ENCODE results near the gene ELF5. TPM values are rescaled to one million over a fixed set of nuclear protein-coding genes. Genes with fewer than 3 reads are reported as not detected.

The ELF5 gene
- total and polyA plus RNA-seq, 2 of the 8 experiments (the other 6 are each of a cell fraction or from before 2014, with no cell fraction given), result not detected

GRCh38 chr11:34473603-34474169 lies 39.9 kb downstream of the ELF5 start:
- no peak overlapping the region for H2BK120ac ChIP-seq (replicated peaks; ENCODE audit: low read depth, low read length)
- DNase-seq (ENCODE audit: low read depth in 1 of 2, low spot score in 2 of 2) (no peak), FAIRE-seq (no peak)
- no peak overlapping the region for H3K4me3 ChIP-seq (ENCODE audit: extremely low read depth in 1 of 4, insufficient read depth in 2 of 4, low read depth in 3 of 4, low read length in 4 of 4)
- no peak overlapping the region for H3K4me2 ChIP-seq (ENCODE audit: insufficient read depth in 1 of 2, low read depth in 2 of 2, low read length in 2 of 2)
- H3K4ac ChIP-seq (replicated peaks; ENCODE audit: insufficient read length, low read depth, low read length), result no peak overlapping the region
- H4K20me1 ChIP-seq (replicated peaks in 1 of 2; ENCODE audit: control insufficient read depth in 1 of 2, insufficient read depth in 2 of 2, low read length in 2 of 2), result no peaks in the 10 kb centered on the region
- H2BK5ac ChIP-seq (ENCODE audit: low read depth, low read length), result no peak overlapping the region
- H2AK5ac ChIP-seq (ENCODE audit: low read depth, low read length), result no peak overlapping the region
- H3K27ac ChIP-seq (ENCODE audit: low read depth, low read length), result no peak overlapping the region
- H4K8ac ChIP-seq (ENCODE audit: extremely low read depth, insufficient read depth, low read length), result no peak overlapping the region
- H3K27me3 ChIP-seq (replicated peaks in 1 of 4; ENCODE audit: control insufficient read depth in 3 of 4, extremely low read depth in 1 of 4, insufficient read depth in 3 of 4, low read length in 3 of 4), result no peaks in the 10 kb centered on the region
- no peaks in the 10 kb centered on the region for H3K79me1 ChIP-seq (ENCODE audit: low read depth, low read length)
- H2BK15ac ChIP-seq (ENCODE audit: low read length), result no peak overlapping the region
- no peaks in the 10 kb centered on the region for H3K4me1 ChIP-seq (replicated peaks in 1 of 4; ENCODE audit: control insufficient read depth in 3 of 4, insufficient read depth in 4 of 4, low read length in 3 of 4)
- peak; percentile 95 for TF ChIP-seq CEBPB (IDR thresholded peaks at IDR 0.05; ENCODE audit: low read depth, low read length)
- TF ChIP-seq EP300 (IDR thresholded peaks at IDR 0.05; ENCODE audit: borderline replicate concordance in 1 of 2, low read depth in 2 of 2, low read length in 2 of 2), result no peak
- H3K23ac ChIP-seq (ENCODE audit: insufficient read length), result no peak overlapping the region
- no peak overlapping the region for H2BK12ac ChIP-seq (ENCODE audit: low read depth, low read length)
- ChIA-PET CTCF (ENCODE audit: partially characterized antibody) (interaction anchor here (0.6 to 1.4 kb wide), 2 partner anchors 12 to 18 kb away, joined by 3 to 4 read pairs; no protein-coding TSS in a partner anchor), POLR2A (ENCODE audit: partially characterized antibody) (no interaction called here)
- no peak overlapping the region for H3K9ac ChIP-seq (replicated peaks in 1 of 4; ENCODE audit: extremely low read depth in 1 of 4, low read depth in 3 of 4, low read length in 3 of 4)
- 93% methylated on average over 4 of the region's 4 CpGs; no CpG with 5 or more reads in 1 of the 2 experiments for WGBS, 2 experiments (ENCODE audit: extremely low coverage in 1 of 2, insufficient coverage in 1 of 2, insufficient read length in 1 of 2, insufficient replicate concordance in 2 of 2, low coverage in 1 of 2, low lambda C conversion rate in 2 of 2, missing lambda C conversion rate in 1 of 2)
- H2BK20ac ChIP-seq (ENCODE audit: low read length), result no peak overlapping the region
- H3K18ac ChIP-seq (ENCODE audit: extremely low read depth, low read length), result no peak overlapping the region
- H3K79me2 ChIP-seq (ENCODE audit: control insufficient read depth in 1 of 2, insufficient read depth in 2 of 2, low read length in 2 of 2), result no peaks in the 10 kb centered on the region
- H3K9me3 ChIP-seq (ENCODE audit: insufficient read depth in 2 of 2, low read depth in 1 of 2, low read length in 1 of 2), result no peaks in the 10 kb centered on the region
- H3K14ac ChIP-seq (ENCODE audit: insufficient read length), result no peak overlapping the region
- no peak overlapping the region for H4K5ac ChIP-seq (ENCODE audit: insufficient read length, low read depth, low read length)
- no peak overlapping the region for H3K56ac ChIP-seq (replicated peaks; ENCODE audit: insufficient read length, low read depth, low read length)
- no peak overlapping the region for H2AFZ ChIP-seq (ENCODE audit: low read length)
- H3K23me2 ChIP-seq (ENCODE audit: low read depth, low read length), result no peaks in the 10 kb centered on the region
- no peak overlapping the region for H4K91ac ChIP-seq (replicated peaks; ENCODE audit: insufficient read length, low read length)
- H3K36me3 ChIP-seq (ENCODE audit: control insufficient read depth in 2 of 4, insufficient read depth in 4 of 4, low read length in 3 of 4), result peaks cover 0 to 3% (median 0%) of the 10 kb centered on the region in 4 experiments; a peak in 2 of 8 replicates

All from H1 (cell line).